SH-SY5Y (cell line): ENCODE results near the gene TNFSF18.

ENCODE experiments used
- GATA2 ChIP-seq: IDR thresholded peaks from 2 replicates; pipeline ENCODE4 v1.6.1; 2011; ENCODE audit warnings: mild to moderate bottlenecking, low read depth, low read length
- GATA3 ChIP-seq: IDR thresholded peaks from 2 replicates; pipeline ENCODE4 v1.6.1; 2011; ENCODE audit warnings: low read depth, mild to moderate bottlenecking, low read length, moderate library complexity

GRCh38 chr1:173095632-173096031 is 44.9 kb upstream of the TNFSF18 start:
- TF ChIP-seq GATA3 (no peak), GATA2 (no peak)
